GM23248 (cell line): ENCODE data around the gene TXNRD2. TPM values are rescaled to one million over a fixed set of nuclear protein-coding genes. Genes with fewer than 3 reads are reported as not detected.

Experiments used
- DNase-seq: peaks from one replicate; pipeline ENCODE4 v3.0.0-alpha.2; 2015
- H2AFZ ChIP-seq: fragments of 200-600 bp; sonication (generic); 2 replicates; pipeline ENCODE4 v1.6.1; 2016; ENCODE audit warnings: antibody characterized with exemption
- H3F3A ChIP-seq: fragments of 200-600 bp; sonication (generic); 2 replicates; pipeline ENCODE4 v1.6.1; 2016; ENCODE audit warnings: mild to moderate bottlenecking, antibody characterized with exemption, mixed run types; ENCODE audit not compliant: insufficient read depth
- H3K27ac ChIP-seq: fragments of 200-600 bp; sonication (generic); 2 replicates; pipeline ENCODE4 v1.5.1; 2016; ENCODE audit warnings: mild to moderate bottlenecking
- H3K27me3 ChIP-seq: fragments of 200-600 bp; sonication (generic); replicated peaks from 2 replicates; pipeline ENCODE4 v1.6.1; 2016; ENCODE audit warnings: mild to moderate bottlenecking; ENCODE audit not compliant: insufficient read depth
- H3K36me3 ChIP-seq: fragments of 200-600 bp; sonication (generic); 2 replicates; pipeline ENCODE4 v1.6.1; 2016; ENCODE audit warnings: low read depth, mild to moderate bottlenecking
- H3K4me1 ChIP-seq: fragments of 200-600 bp; sonication (generic); 2 replicates; pipeline ENCODE4 v1.6.1; 2016; ENCODE audit warnings: mild to moderate bottlenecking; ENCODE audit not compliant: insufficient read depth
- H3K4me2 ChIP-seq: fragments of 200-600 bp; sonication (generic); one replicate; pipeline ENCODE4 v1.6.1; 2016; ENCODE audit warnings: mild to moderate bottlenecking; ENCODE audit not compliant: unreplicated experiment
- H3K4me3 ChIP-seq: fragments of 200-600 bp; sonication (generic); 2 replicates; pipeline ENCODE4 v1.5.1; 2016; ENCODE audit warnings: mild to moderate bottlenecking
- H3K79me2 ChIP-seq: fragments of 200-600 bp; sonication (generic); 2 replicates; pipeline ENCODE4 v1.6.1; 2016; ENCODE audit warnings: mild to moderate bottlenecking; ENCODE audit not compliant: insufficient read depth
- H3K9ac ChIP-seq: fragments of 200-600 bp; sonication (generic); 2 replicates; pipeline ENCODE4 v1.6.1; 2016; ENCODE audit warnings: mild to moderate bottlenecking
- H3K9me2 ChIP-seq: fragments of 200-600 bp; sonication (generic); 2 replicates; pipeline ENCODE4 v1.6.1; 2016; ENCODE audit warnings: mixed run types, mild to moderate bottlenecking, moderate library complexity; ENCODE audit not compliant: insufficient read depth
- H3K9me3 ChIP-seq: fragments of 200-600 bp; sonication (generic); one replicate; pipeline ENCODE4 v1.6.1; 2017; ENCODE audit warnings: low read depth
- H4K20me1 ChIP-seq: fragments of 200-600 bp; sonication (generic); 2 replicates; pipeline ENCODE4 v1.6.0; 2016; ENCODE audit not compliant: insufficient read depth
- EZH2 ChIP-seq: fragments of 200-600 bp; sonication (generic); IDR thresholded peaks from 2 replicates; pipeline ENCODE4 v1.6.1; 2018; ENCODE audit warnings: antibody characterized with exemption, mild to moderate bottlenecking; ENCODE audit not compliant: insufficient read depth, poor library complexity, severe bottlenecking
- EZH2phosphoT487 ChIP-seq: fragments of 200-600 bp; sonication (generic); IDR thresholded peaks from 2 replicates; pipeline ENCODE4 v1.6.1; 2018; ENCODE audit warnings: antibody characterized with exemption, moderate library complexity, mild to moderate bottlenecking, low read depth; ENCODE audit not compliant: insufficient read depth
- WGBS, 2 experiments: methylation state at CpG; one replicate each; pipeline ENCODE4 v1.1.6; 2015 to 2017; ENCODE audit warnings: low lambda C conversion rate in 2 of 2, low coverage in 1 of 2; ENCODE audit errors: missing lambda C conversion rate in 2 of 2; 5-methylcytosine and 5-hydroxymethylcytosine counted together
- in situ Hi-C: fragments of 300-500 bp; cut with MboI; formaldehyde crosslinking; loops from 2 replicates; pipeline ENCODE4 v1.15.0; 2020
- polyA plus RNA-seq: library from polyadenylated mRNA; unstranded; fragments of >200 nt; fragmentation: Nextera tagmentation; extraction: Ambion mirVana; gene quantifications from 2 replicates; pipeline ENCODE4 v1.2.1, GENCODE V29; 2016
- total RNA-seq: library from RNA; depleted of rRNA; stranded (reverse); fragments of >200 nt; shearing (Covaris generic); gene quantifications from 2 replicates; pipeline ENCODE4 v1.2.3, GENCODE V29; 2014

TXNRD2 gene
- total and polyA plus RNA-seq, 2 experiments from 2014 or later = 20.1 to 24.8 TPM

- Histone ChIP-seq H3K9me3 (no peaks in the 10 kb centered on the region), H3K4me1 (no peaks in the 10 kb centered on the region), H3K36me3 (no peaks in the 10 kb centered on the region), H3K9me2 (no peaks in the 10 kb centered on the region), H3K27me3 (no peaks in the 10 kb centered on the region), H3K4me2 (no peak overlapping the region), H4K20me1 (no peaks in the 10 kb centered on the region), H3K27ac (no peak overlapping the region), H3K4me3 (no peak overlapping the region), H2AFZ (no peak overlapping the region), H3K79me2 (peaks cover 27% of the 10 kb centered on the region), H3K9ac (no peak overlapping the region), H3F3A (no peaks in the 10 kb centered on the region)
- DNase-seq = no peak
- TF ChIP-seq EZH2phosphoT487 (no peak), EZH2 (no peak)
- in situ Hi-C loops = no loop called here
- 86 to 88% methylated on average over 9 of the region's 9 CpGs for WGBS, 2 experiments
Observed at GRCh38 chr22:19933341-19934241, 8.0 kb downstream of the TXNRD2 start.

DNA sequence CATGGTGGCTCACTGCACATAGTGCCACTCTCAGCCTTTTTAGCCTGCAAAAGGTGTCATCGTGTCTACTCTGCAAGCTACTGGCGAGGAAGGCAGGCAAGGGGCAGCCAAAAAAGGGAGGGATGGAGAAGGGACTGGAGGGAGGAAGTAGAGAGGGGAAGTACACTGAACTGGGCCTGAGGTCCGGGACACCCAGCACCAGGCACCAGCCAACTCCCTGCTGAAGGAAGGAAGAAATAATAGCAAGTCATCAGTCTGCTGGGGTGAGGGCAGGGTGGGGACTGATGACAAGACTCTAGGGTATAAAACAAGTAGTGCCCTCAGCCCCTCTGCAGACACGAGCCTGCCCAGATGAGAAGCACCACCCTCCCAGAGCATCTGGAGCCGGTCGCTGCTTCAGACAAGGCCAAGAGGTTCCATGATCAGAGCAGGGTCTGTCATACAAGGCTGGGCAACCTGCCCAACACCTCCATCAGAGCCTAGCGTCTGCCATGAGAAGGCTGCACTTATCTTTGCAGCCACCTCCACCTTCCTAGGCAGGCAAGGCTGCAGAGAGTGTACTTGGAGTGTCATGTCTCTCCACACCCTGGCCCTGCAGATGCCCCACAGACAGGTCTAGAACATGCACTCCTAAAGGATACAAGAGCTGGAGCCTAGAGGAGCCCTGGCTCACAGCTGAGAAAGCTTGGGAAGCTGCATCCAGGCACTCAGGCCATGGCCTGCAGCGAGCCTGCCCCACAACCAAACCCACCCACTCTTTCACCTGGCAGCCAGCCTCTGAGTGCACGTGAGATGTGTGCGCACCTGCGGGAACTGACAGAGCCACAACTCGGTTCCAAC lies 9.0 kb downstream of the TXNRD2 start:
- H3K9ac ChIP-seq = no peak overlapping the region
- TF ChIP-seq EZH2phosphoT487 = no peak
- TF ChIP-seq EZH2 = no peak
- H4K20me1 ChIP-seq = no peaks in the 10 kb centered on the region
- peaks cover 17% of the 10 kb centered on the region; the same call in 1 of the 2 replicates for H3K79me2 ChIP-seq
- H3K4me3 ChIP-seq = no peak overlapping the region
- H3K27ac ChIP-seq = no peak overlapping the region
- no peak overlapping the region for H2AFZ ChIP-seq
- no peaks in the 10 kb centered on the region for H3K4me1 ChIP-seq
- no peaks in the 10 kb centered on the region for H3K9me2 ChIP-seq
- WGBS, 2 experiments = 62 to 69% methylated on average over 12 of the region's 12 CpGs
- H3K9me3 ChIP-seq = no peaks in the 10 kb centered on the region
- in situ Hi-C loops = no loop called here
- no peaks in the 10 kb centered on the region for H3K27me3 ChIP-seq
- H3K36me3 ChIP-seq = no peaks in the 10 kb centered on the region
- DNase-seq = no peak
- no peak overlapping the region for H3K4me2 ChIP-seq
- H3F3A ChIP-seq = no peaks in the 10 kb centered on the region

DNA sequence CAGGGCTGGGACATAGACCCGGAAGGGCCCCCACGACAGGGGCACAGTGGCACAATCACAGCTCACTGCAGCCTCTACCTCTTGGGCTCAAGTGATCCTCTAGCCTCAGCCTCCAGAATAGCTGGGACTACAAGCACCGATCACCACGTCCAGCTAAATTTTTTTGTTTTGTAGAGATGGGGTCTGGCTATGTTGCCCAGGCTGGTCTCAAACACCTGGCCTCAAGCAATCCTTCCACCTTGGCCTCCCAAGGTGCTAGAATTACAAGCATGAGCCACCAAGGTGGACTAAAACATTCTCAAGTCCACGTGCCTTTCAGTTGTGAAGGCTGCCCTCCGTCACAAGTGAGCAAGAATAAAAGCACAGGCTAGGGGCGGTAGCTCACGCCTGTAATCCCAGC lies 10.1 kb downstream of the TXNRD2 start:
- no peak for DNase-seq
- no peaks in the 10 kb centered on the region for H3K27me3 ChIP-seq
- H3F3A ChIP-seq = no peaks in the 10 kb centered on the region
- H2AFZ ChIP-seq = no peak overlapping the region
- no peaks in the 10 kb centered on the region for H4K20me1 ChIP-seq
- no peaks in the 10 kb centered on the region for H3K9me2 ChIP-seq
- no peak overlapping the region for H3K9ac ChIP-seq
- 0 out of 2 replicates have a peak, but pooled peaks cover 7% of the 10 kb centered on the region for H3K79me2 ChIP-seq
- no peak for TF ChIP-seq EZH2
- TF ChIP-seq EZH2phosphoT487 = no peak
- in situ Hi-C loops = no loop called here
- no peaks in the 10 kb centered on the region for H3K36me3 ChIP-seq
- WGBS, 2 experiments = 92 to 95% methylated on average over 8 of the region's 8 CpGs
- H3K4me3 ChIP-seq = no peak overlapping the region
- H3K27ac ChIP-seq = no peak overlapping the region
- H3K4me1 ChIP-seq = no peaks in the 10 kb centered on the region
- H3K4me2 ChIP-seq = no peak overlapping the region
- no peaks in the 10 kb centered on the region for H3K9me3 ChIP-seq

DNA sequence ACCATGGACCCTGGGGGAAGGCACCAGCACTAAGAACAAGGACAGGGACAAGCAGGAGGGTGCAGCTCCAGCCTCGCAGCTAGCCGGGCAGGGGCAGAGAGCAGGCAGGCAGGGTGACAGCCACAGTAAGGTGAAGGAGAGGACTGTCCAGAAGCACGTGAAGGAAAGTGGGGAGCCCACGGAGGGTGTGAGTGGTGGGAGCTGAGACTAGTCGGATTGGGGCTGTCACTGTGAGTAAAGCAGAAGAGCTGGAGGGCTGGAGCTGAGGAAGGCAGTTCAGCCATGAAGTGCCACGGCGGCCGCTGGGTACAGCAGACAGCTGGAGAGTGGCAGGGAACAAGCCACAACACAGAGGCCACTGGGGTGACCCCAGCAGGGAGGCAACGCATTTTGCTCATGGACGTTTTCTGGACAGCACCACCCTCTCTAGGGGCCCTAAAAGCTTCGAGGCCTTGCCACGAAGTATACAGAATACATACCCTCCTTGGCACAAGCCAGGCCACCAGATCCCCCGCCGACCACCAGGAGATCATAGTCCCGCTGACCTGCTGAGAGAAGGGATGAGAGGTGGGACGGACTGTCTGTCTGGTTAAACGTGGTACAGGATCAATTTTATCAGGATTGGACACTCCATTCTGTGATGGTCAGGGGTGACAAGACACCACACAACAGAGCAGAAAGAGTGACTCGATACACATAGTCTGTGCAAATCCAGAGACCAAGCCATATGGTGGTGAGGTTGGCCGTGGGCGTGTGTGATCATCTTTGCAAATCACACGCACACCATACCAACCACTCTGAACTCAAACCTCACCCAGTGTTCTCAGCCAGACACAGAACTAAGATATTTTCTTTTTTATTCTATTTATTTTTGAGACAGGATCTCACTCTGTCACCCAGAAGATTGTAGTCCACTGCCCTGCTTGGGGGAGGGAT lies 10.8 kb downstream of the TXNRD2 start:
- Histone ChIP-seq H3K9ac (no peak overlapping the region), H3K36me3 (no peaks in the 10 kb centered on the region), H3K27ac (no peak overlapping the region), H3K4me3 (no peak overlapping the region), H3F3A (no peaks in the 10 kb centered on the region), H3K9me3 (no peaks in the 10 kb centered on the region), H2AFZ (no peak overlapping the region), H3K4me2 (no peak overlapping the region), H3K4me1 (no peaks in the 10 kb centered on the region), H3K79me2 (0 out of 2 replicates have a peak, but pooled peaks cover 7% of the 10 kb centered on the region), H4K20me1 (no peaks in the 10 kb centered on the region), H3K27me3 (no peaks in the 10 kb centered on the region), H3K9me2 (no peaks in the 10 kb centered on the region)
- in situ Hi-C loops = no loop called here
- 89 to 91% methylated on average over 21 of the region's 21 CpGs for WGBS, 2 experiments
- TF ChIP-seq EZH2 (no peak), EZH2phosphoT487 (no peak)
- no peak for DNase-seq
